Heart left ventricle (tissue), 13 donors: ENCODE measurements around the gene DYNLRB2.

Experiments
- POLR2A ChIP-seq, 2 donors: fragments of 450-650 bp; IDR thresholded peaks; one replicate each; pipeline ENCODE4 v1.6.1; 2017; ENCODE audit warnings: antibody characterized with exemption in 2 of 2, mild to moderate bottlenecking in 2 of 2, moderate library complexity in 2 of 2
- TF ChIP-seq, protein P1 (sequence below), 12 donors: fragments of 200-600 bp; sonication (generic) in 4 of 12; IDR thresholded peaks; one replicate each; pipeline versions ENCODE4 v1.5.0 to v1.8.0; 2018 to 2022; ENCODE audit warnings: antibody characterized with exemption in 12 of 12, mild to moderate bottlenecking in 5 of 12
- donor health status: ischemic (EF 13 %, LVEDD 7.1; RV severe dilation, severe dysfunction).
- donor health status: DM: no; HTN: yes; CAD: no.
- donor health status: DM: no; HTN: no; CAD: no.
- donor health status: ischemic (EF 25% LVEDD 6.9; RV normal size, moderate dysfunction).
- donor health status: ischemic (EF 25% LVEDD 5.7; RV mildly dilated, moderate dysfunction).
- donor health status: ischemic (EF 35%, LVEDD 5.7; RV mildly dilated, moderate dysfunction).
- donor health status: nonischemic (EF 11% LVEDD 7.7; RV severe dilation, severe dysfunction).
- donor health status: DM: yes; HTN: yes; CAD: no.
- donor health status: PGD.
- donor health status: ischemic (EF 29% LVEDD 5.4; RV normal size, mild dysfunction).
- donor health status: nonischemic (EF 23%, LVEDD 6.1; RV moderate dilation, normal function).

DNA sequence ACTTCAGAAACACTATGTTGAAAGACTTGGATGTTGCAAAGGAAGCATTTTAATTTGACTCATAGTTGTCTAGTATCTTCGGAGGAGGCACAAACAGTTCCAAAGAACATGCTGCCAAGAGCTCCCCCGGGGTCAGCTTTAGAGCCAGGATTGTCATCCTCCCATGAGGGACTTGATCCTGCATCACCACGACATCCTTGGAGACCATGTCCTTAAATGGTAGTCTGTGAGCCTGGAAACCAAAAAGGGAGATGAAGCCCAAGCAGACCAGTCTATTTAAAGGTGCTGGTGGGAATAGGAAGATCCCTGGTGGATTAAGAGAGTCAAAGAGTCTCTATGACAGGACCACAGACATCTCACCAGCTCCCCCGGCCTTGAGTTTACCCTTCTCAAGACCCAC, 33.3 kb upstream of the DYNLRB2 start:
- TF ChIP-seq, protein P1, sequence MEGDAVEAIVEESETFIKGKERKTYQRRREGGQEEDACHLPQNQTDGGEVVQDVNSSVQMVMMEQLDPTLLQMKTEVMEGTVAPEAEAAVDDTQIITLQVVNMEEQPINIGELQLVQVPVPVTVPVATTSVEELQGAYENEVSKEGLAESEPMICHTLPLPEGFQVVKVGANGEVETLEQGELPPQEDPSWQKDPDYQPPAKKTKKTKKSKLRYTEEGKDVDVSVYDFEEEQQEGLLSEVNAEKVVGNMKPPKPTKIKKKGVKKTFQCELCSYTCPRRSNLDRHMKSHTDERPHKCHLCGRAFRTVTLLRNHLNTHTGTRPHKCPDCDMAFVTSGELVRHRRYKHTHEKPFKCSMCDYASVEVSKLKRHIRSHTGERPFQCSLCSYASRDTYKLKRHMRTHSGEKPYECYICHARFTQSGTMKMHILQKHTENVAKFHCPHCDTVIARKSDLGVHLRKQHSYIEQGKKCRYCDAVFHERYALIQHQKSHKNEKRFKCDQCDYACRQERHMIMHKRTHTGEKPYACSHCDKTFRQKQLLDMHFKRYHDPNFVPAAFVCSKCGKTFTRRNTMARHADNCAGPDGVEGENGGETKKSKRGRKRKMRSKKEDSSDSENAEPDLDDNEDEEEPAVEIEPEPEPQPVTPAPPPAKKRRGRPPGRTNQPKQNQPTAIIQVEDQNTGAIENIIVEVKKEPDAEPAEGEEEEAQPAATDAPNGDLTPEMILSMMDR (IDR thresholded peaks at IDR 0.05) = no peak
- TF ChIP-seq POLR2A (IDR thresholded peaks at IDR 0.05) = no peak
